Neural cell (in vitro differentiated cells): ENCODE results near the gene SSX2IP. TPM values are rescaled to one million over a fixed set of nuclear protein-coding genes. Genes with fewer than 3 reads are reported as not detected.

ENCODE experiments used
- H2AFZ ChIP-seq: fragments of 200-600, 300-800 bp; sonication (generic), shearing (Covaris generic); 2 replicates; pipeline ENCODE4 v1.6.0; 2014; ENCODE audit warnings: low read depth, mild to moderate bottlenecking, antibody characterized with exemption, low read length, moderate library complexity
- H3F3A ChIP-seq: fragments of 200-600 bp; shearing (Covaris generic); 2 replicates; pipeline ENCODE4 v1.6.1; 2016; ENCODE audit warnings: mild to moderate bottlenecking, moderate library complexity, mixed read lengths, antibody characterized with exemption, low read length; ENCODE audit not compliant: insufficient read depth, poor library complexity, severe bottlenecking
- H3K27ac ChIP-seq: fragments of 200-600, 300-800 bp; sonication (generic), shearing (Covaris generic); 2 replicates; pipeline ENCODE4 v1.5.1; 2014; ENCODE audit warnings: mild to moderate bottlenecking, low read length, moderate library complexity
- H3K27me3 ChIP-seq: fragments of 300-800, 200-600 bp; sonication (generic), shearing (Covaris generic); 2 replicates; pipeline ENCODE4 v1.6.0; 2014; ENCODE audit warnings: mild to moderate bottlenecking, low read depth, low read length, moderate library complexity; ENCODE audit not compliant: insufficient read depth
- H3K36me3 ChIP-seq: fragments of 300-800, 200-600 bp; sonication (generic), shearing (Covaris generic); 2 replicates; pipeline ENCODE4 v1.5.1; 2014; ENCODE audit warnings: mild to moderate bottlenecking, antibody characterized with exemption, low read length, moderate library complexity; ENCODE audit not compliant: insufficient read depth
- H3K4me2 ChIP-seq: fragments of 300-800, 200-600 bp; sonication (generic), shearing (Covaris generic); 2 replicates; pipeline ENCODE4 v1.6.0; 2014; ENCODE audit warnings: mild to moderate bottlenecking, low read length
- H3K4me3 ChIP-seq: fragments of 300-800, 200-600 bp; sonication (generic), shearing (Covaris generic); 2 replicates; pipeline ENCODE4 v1.5.1; 2014; ENCODE audit warnings: mild to moderate bottlenecking, low read length, moderate library complexity
- H3K79me2 ChIP-seq: fragments of 200-600 bp; shearing (Covaris generic); replicated peaks from 2 replicates; pipeline ENCODE4 v1.6.0; 2014; ENCODE audit warnings: mild to moderate bottlenecking, low read length, moderate library complexity; ENCODE audit not compliant: insufficient read depth
- H3K9ac ChIP-seq: fragments of 300-800, 200-600 bp; sonication (generic), shearing (Covaris generic); 2 replicates; pipeline ENCODE4 v1.6.1; 2016; ENCODE audit warnings: mild to moderate bottlenecking, low read length, mixed read lengths
- H3K9me2 ChIP-seq: fragments of 200-600 bp; shearing (Covaris generic); 2 replicates; pipeline ENCODE4 v1.6.1; 2016; ENCODE audit warnings: mild to moderate bottlenecking, low read length, mixed read lengths; ENCODE audit not compliant: insufficient read depth
- H3K9me3 ChIP-seq: fragments of 200-600, 300-800 bp; sonication (generic), shearing (Covaris generic); 2 replicates; pipeline ENCODE4 v1.6.1; 2016; ENCODE audit warnings: mild to moderate bottlenecking, mixed run types, low read length, moderate library complexity, mixed read lengths
- H4K20me1 ChIP-seq: fragments of 200-600 bp; shearing (Covaris generic); 2 replicates; pipeline ENCODE4 v1.6.1; 2016; ENCODE audit warnings: mild to moderate bottlenecking, mixed run types; ENCODE audit not compliant: insufficient read depth
- CTCF ChIP-seq: fragments of 450-650 bp; IDR thresholded peaks from 2 replicates; pipeline ENCODE4 v1.5.1; 2014; ENCODE audit warnings: antibody characterized with exemption, mild to moderate bottlenecking, moderate library complexity; ENCODE audit not compliant: poor library complexity, severe bottlenecking
- EP300 ChIP-seq: fragments of 450-650 bp; conservative IDR thresholded peaks from 2 replicates; pipeline ENCODE4 v1.6.1; 2014; ENCODE audit warnings: antibody characterized with exemption, mild to moderate bottlenecking, moderate library complexity; ENCODE audit not compliant: poor library complexity, severe bottlenecking
- EZH2 ChIP-seq: fragments of 200-600, 300-800 bp; shearing (Covaris generic), sonication (generic); IDR thresholded peaks from 2 replicates; pipeline ENCODE4 v1.6.1; 2014; ENCODE audit warnings: antibody characterized with exemption, low read length, borderline replicate concordance, mild to moderate bottlenecking; ENCODE audit not compliant: insufficient read depth, poor library complexity, severe bottlenecking
- MXI1 ChIP-seq: fragments of 450-650 bp; conservative IDR thresholded peaks from 2 replicates; pipeline ENCODE4 v1.6.1; 2014; ENCODE audit warnings: antibody characterized with exemption, mild to moderate bottlenecking; ENCODE audit not compliant: poor library complexity, severe bottlenecking
- POLR2AphosphoS5 ChIP-seq: IDR thresholded peaks from 2 replicates; pipeline ENCODE4 v1.6.1; 2012
- RAD21 ChIP-seq: fragments of 450-650 bp; conservative IDR thresholded peaks from 2 replicates; pipeline ENCODE4 v1.6.1; 2014; ENCODE audit warnings: antibody characterized with exemption, mild to moderate bottlenecking, moderate library complexity
- REST ChIP-seq: IDR thresholded peaks from 2 replicates; pipeline ENCODE4 v1.6.1; 2012; ENCODE audit warnings: borderline replicate concordance
- SMC3 ChIP-seq: fragments of 450-650 bp; conservative IDR thresholded peaks from 2 replicates; pipeline ENCODE4 v1.6.1; 2014; ENCODE audit warnings: antibody characterized with exemption, mild to moderate bottlenecking, moderate library complexity; ENCODE audit not compliant: poor library complexity
- TAF1 ChIP-seq: IDR thresholded peaks from 2 replicates; pipeline ENCODE4 v1.6.1; 2012; ENCODE audit warnings: low read depth
- polyA plus RNA-seq: library from polyadenylated mRNA; depleted of rRNA; stranded (reverse); fragments of >200 nt; gene quantifications from 2 replicates; pipeline ENCODE4 v1.2.3, GENCODE V29; 2014

The SSX2IP gene
- polyA plus RNA-seq, 1 donor from 2014 or later = 21.7 TPM

DNA sequence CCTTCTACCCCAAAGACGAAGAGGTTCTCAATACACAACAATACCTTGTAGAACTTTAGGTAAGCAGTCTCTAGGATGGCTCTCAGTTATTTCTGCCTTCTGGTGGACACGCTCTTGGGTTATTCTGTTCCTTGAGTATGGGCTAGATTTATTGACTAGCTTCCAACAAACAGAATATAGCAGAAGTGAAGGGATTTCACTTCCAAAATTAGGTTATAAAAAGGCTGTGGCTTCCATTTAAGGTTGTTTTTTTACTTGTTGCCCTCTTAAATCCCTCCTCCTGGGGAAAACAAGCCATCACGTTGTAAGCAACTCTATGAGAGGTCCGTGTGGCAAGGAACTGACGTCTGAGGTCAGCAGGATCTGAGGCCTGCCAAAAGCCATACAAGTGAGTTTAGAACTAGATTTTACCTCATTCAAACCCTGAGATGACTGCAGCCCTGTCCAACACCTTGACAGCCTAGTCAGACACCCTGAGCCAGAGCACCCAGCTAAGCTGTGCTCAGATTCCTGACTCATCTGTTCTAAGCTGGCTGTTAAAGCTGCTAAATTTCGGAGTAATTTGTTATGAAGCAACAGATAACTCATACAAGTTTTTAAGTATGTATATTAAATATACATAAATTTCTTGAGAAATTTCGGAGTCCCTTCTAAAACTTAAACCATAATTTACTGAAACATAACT, 12.7 kb downstream of the SSX2IP start:
- Histone ChIP-seq H3K36me3 (no peaks in the 10 kb centered on the region), H3K79me2 (peaks cover 7% of the 10 kb centered on the region), H2AFZ (no peak overlapping the region)

DNA sequence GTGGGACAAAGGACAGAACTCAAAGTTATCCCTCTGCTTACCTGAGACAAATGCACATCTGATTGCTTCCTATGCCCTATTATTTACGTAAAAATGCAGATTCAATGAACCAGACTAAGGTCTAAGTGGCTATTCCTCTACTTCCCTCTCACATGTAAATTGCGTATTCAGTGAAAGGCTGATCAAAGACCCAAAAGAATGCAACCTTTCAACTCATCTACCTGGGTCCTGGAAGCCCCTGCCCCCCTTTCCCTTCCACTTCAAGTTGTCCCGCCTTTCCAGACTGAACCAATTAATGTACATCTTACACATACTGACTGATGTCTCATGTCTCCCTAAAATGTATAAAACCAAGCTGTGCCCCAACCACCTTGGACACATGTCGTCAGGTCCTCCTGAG, 14.6 kb downstream of the SSX2IP start:
- Histone ChIP-seq H3K36me3 (no peaks in the 10 kb centered on the region), H3K9me2 (no peaks in the 10 kb centered on the region), H3K4me2 (no peak overlapping the region), H3K9ac (no peak overlapping the region), H3K27me3 (no peaks in the 10 kb centered on the region), H3K27ac (no peak overlapping the region), H3K79me2 (peaks cover 11% of the 10 kb centered on the region), H3K4me3 (no peak overlapping the region), H4K20me1 (no peaks in the 10 kb centered on the region), H3K9me3 (no peaks in the 10 kb centered on the region), H3F3A (no peaks in the 10 kb centered on the region), H2AFZ (no peak overlapping the region)
- TF ChIP-seq CTCF (no peak), MXI1 (no peak), EZH2 (no peak), SMC3 (no peak), RAD21 (no peak), TAF1 (no peak)

More for the DNA sequence above, 12.7 kb downstream of the SSX2IP start:
- no peaks in the 10 kb centered on the region for H3F3A ChIP-seq
- H3K9ac ChIP-seq = no peak overlapping the region
- no peaks in the 10 kb centered on the region for H3K9me2 ChIP-seq
- TF ChIP-seq TAF1 = no peak
- no peak for TF ChIP-seq MXI1
- TF ChIP-seq REST = no peak
- no peak for TF ChIP-seq SMC3
- no peak for TF ChIP-seq EZH2
- TF ChIP-seq RAD21 = no peak
- no peak for TF ChIP-seq CTCF
- TF ChIP-seq POLR2AphosphoS5 = no peak
- TF ChIP-seq EP300 = no peak
- H3K27ac ChIP-seq = no peak overlapping the region
- H4K20me1 ChIP-seq = no peaks in the 10 kb centered on the region
- H3K4me2 ChIP-seq = no peak overlapping the region
- no peaks in the 10 kb centered on the region for H3K27me3 ChIP-seq
- no peaks in the 10 kb centered on the region for H3K9me3 ChIP-seq
- H3K4me3 ChIP-seq = no peak overlapping the region
